Measurements from ENCODE around the gene EBP.

DNA sequence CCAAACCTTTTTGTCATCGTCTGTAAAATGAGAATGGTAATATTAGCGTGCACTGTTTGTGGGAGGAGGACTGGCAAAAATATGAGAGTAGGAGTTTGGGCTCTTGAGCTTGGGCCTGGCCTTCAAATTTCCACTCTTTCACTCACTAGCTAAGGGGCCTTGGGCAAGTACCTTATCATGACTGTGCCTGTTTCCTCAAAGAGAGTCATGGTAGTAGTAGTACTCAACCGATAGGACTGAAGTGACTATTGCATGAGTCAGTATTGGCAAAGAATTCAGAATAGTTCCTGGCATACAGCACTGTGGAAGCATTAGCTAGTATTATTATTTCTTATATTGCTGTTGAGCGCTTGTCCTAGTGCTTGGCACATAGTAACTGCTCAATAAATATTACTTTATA lies 36.7 kb downstream of the EBP start:
- TF ChIP-seq GATA3 (IDR thresholded peaks at IDR 0.05; ENCODE audit: low read depth, low read length) (no peak), GATA2 (IDR thresholded peaks at IDR 0.05; ENCODE audit: low read depth, low read length) (no peak)

Data from SH-SY5Y (cell line).